ENCODE measurements around the gene DMXL2. TPM values are rescaled to one million over a fixed set of nuclear protein-coding genes. Genes with fewer than 3 reads are reported as not detected.

Gene DMXL2
- total RNA-seq, 3 donors from 2014 or later (not counting 1 experiment from before 2014, with no cell fraction given), result 6.4 to 12.4 (median 11.3) TPM

GRCh38 chr15:51503003-51503402, 119.6 kb downstream of the DMXL2 start:
- no peaks in the 10 kb centered on the region for H3K27me3 Mint-ChIP-seq (ENCODE audit: low read depth in 2 of 2)
- no peak overlapping the region for H3K27ac Mint-ChIP-seq
- Histone ChIP-seq H3K9me3 (ENCODE audit: control insufficient read depth, insufficient read depth, low read length) (no peaks in the 10 kb centered on the region), H3K4me3 (ENCODE audit: low read length) (no peak overlapping the region), H3K4me1 (ENCODE audit: control insufficient read depth, insufficient read depth, low read length) (no peaks in the 10 kb centered on the region), H3K27ac (ENCODE audit: low read length) (no peak overlapping the region), H3K27me3 (ENCODE audit: control insufficient read depth, insufficient read depth, low read length) (no peaks in the 10 kb centered on the region), H3K36me3 (ENCODE audit: control insufficient read depth, insufficient read depth, low read length) (no peaks in the 10 kb centered on the region)
- intact Hi-C loops (cut with micrococcal nuclease), result no loop called here
- no peaks in the 10 kb centered on the region for H3K36me3 Mint-ChIP-seq
- DNase-seq (no peak), ATAC-seq (no peak)
- H3K4me3 Mint-ChIP-seq, result no peak overlapping the region
- H3K9me3 Mint-ChIP-seq, result no peaks in the 10 kb centered on the region
- no peaks in the 10 kb centered on the region for H3K4me1 Mint-ChIP-seq
- TF ChIP-seq CTCF (IDR thresholded peaks at IDR 0.05), result no peak

DNA sequence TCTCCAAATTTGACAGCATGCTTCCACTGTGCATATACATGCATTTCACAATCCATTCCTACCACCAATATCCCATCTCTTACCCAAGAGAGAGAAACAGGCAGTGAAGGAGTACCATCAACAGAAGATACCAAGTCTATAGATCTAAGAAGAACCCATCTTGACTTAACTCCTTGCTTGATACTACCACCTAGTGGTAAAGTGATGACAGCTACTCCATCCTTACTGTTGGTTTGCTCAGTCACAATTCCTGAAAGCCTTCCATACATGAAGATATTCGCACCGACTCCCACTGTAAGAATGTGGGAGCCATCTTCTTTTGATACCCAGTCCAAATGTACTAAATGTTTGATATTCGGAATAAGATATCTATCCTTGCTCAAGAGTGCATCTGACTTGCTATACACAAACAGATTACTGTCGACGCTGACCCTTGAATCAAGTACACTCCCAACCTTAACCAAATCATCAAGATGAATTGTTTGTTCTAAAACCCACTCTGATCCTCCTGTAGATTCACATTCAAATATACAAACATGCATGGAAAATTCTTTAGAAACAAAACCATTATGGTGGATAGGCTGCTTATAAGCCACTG, 123.1 kb downstream of the DMXL2 start:
- intact Hi-C loops (cut with micrococcal nuclease), result no loop called here
- peak in 1 of 2 donors; percentile 4 for DNase-seq

DNA sequence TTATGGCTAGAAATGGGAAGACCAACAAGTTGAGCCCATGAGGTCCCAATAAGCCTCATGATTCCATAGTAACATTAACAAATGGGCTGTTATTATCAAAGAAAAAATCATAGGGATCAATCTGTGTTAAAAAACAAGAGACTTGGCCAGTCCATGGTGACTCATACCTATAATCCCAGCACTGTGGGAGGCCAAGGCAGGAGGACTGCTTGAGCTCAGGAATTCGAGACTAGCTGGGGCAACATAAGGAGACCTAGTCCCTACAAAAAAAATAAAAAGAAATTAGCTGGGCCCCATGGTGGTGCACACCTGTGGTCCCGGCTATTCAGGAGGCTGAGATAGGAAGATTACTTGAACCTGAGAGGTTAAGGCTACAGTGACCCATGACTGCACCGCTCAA, 124.8 kb downstream of the DMXL2 start:
- Histone ChIP-seq H3K4me3 (ENCODE audit: low read length) (no peak overlapping the region), H3K27me3 (ENCODE audit: control insufficient read depth, insufficient read depth, low read length) (no peaks in the 10 kb centered on the region), H3K27ac (ENCODE audit: low read length) (no peak overlapping the region), H3K9me3 (ENCODE audit: control insufficient read depth, insufficient read depth, low read length) (no peaks in the 10 kb centered on the region), H3K4me1 (ENCODE audit: control insufficient read depth, insufficient read depth, low read length) (no peaks in the 10 kb centered on the region), H3K36me3 (ENCODE audit: control insufficient read depth, insufficient read depth, low read length) (no peaks in the 10 kb centered on the region)
- no peak overlapping the region for H3K27ac Mint-ChIP-seq
- no peak for TF ChIP-seq CTCF (IDR thresholded peaks at IDR 0.05)
- no peak overlapping the region for H3K4me3 Mint-ChIP-seq
- H3K36me3 Mint-ChIP-seq, result no peaks in the 10 kb centered on the region
- H3K27me3 Mint-ChIP-seq (ENCODE audit: low read depth in 2 of 2), result no peaks in the 10 kb centered on the region
- H3K9me3 Mint-ChIP-seq, result no peaks in the 10 kb centered on the region
- DNase-seq (no peak), ATAC-seq (no peak)
- WGBS (ENCODE audit: insufficient coverage), result 100% methylated on average over 3 of the region's 3 CpGs
- H3K4me1 Mint-ChIP-seq, result no peaks in the 10 kb centered on the region
- intact Hi-C loops (cut with micrococcal nuclease), result no loop called here

More for the DNA sequence above, 123.1 kb downstream of the DMXL2 start:
- Histone ChIP-seq H3K27me3 (ENCODE audit: control insufficient read depth, insufficient read depth, low read length) (no peaks in the 10 kb centered on the region), H3K36me3 (ENCODE audit: control insufficient read depth, insufficient read depth, low read length) (no peaks in the 10 kb centered on the region), H3K4me1 (ENCODE audit: control insufficient read depth, insufficient read depth, low read length) (no peaks in the 10 kb centered on the region), H3K27ac (ENCODE audit: low read length) (no peak overlapping the region), H3K4me3 (ENCODE audit: low read length) (no peak overlapping the region), H3K9me3 (ENCODE audit: control insufficient read depth, insufficient read depth, low read length) (no peaks in the 10 kb centered on the region)
- WGBS (ENCODE audit: insufficient coverage), result 96% methylated on average over 5 of the region's 5 CpGs
- Mint-ChIP-seq H3K4me1 (no peaks in the 10 kb centered on the region), H3K9me3 (no peaks in the 10 kb centered on the region), H3K27ac (no peak overlapping the region), H3K36me3 (no peaks in the 10 kb centered on the region), H3K27me3 (ENCODE audit: low read depth in 2 of 2) (no peaks in the 10 kb centered on the region), H3K4me3 (no peak overlapping the region)
- no peak for ATAC-seq
- TF ChIP-seq CTCF (IDR thresholded peaks at IDR 0.05), result no peak

- DNase-seq, result no peak
- no peaks in the 10 kb centered on the region for H3K27me3 Mint-ChIP-seq (ENCODE audit: low read depth in 2 of 2)
- ATAC-seq, result no peak
- intact Hi-C loops (cut with micrococcal nuclease), result no loop called here
- Histone ChIP-seq H3K4me1 (ENCODE audit: control insufficient read depth, insufficient read depth, low read length) (no peaks in the 10 kb centered on the region), H3K9me3 (ENCODE audit: control insufficient read depth, insufficient read depth, low read length) (no peaks in the 10 kb centered on the region), H3K27me3 (ENCODE audit: control insufficient read depth, insufficient read depth, low read length) (no peaks in the 10 kb centered on the region), H3K36me3 (ENCODE audit: control insufficient read depth, insufficient read depth, low read length) (no peaks in the 10 kb centered on the region), H3K4me3 (ENCODE audit: low read length) (no peak overlapping the region), H3K27ac (ENCODE audit: low read length) (no peak overlapping the region)
- 77% methylated on average over 1 of the region's 1 CpG for WGBS (ENCODE audit: insufficient coverage)
- H3K4me3 Mint-ChIP-seq, result no peak overlapping the region
- no peak overlapping the region for H3K27ac Mint-ChIP-seq
- TF ChIP-seq CTCF (IDR thresholded peaks at IDR 0.05), result no peak
- no peaks in the 10 kb centered on the region for H3K9me3 Mint-ChIP-seq
- H3K36me3 Mint-ChIP-seq, result no peaks in the 10 kb centered on the region
- H3K4me1 Mint-ChIP-seq, result no peaks in the 10 kb centered on the region
These were observed 126.3 kb downstream of the DMXL2 start for GRCh38 chr15:51496246-51496645.

All from natural killer cell (primary cell).